Measurements from ENCODE around the gene AMT.

AMT gene, protein sequence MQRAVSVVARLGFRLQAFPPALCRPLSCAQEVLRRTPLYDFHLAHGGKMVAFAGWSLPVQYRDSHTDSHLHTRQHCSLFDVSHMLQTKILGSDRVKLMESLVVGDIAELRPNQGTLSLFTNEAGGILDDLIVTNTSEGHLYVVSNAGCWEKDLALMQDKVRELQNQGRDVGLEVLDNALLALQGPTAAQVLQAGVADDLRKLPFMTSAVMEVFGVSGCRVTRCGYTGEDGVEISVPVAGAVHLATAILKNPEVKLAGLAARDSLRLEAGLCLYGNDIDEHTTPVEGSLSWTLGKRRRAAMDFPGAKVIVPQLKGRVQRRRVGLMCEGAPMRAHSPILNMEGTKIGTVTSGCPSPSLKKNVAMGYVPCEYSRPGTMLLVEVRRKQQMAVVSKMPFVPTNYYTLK

DNA sequence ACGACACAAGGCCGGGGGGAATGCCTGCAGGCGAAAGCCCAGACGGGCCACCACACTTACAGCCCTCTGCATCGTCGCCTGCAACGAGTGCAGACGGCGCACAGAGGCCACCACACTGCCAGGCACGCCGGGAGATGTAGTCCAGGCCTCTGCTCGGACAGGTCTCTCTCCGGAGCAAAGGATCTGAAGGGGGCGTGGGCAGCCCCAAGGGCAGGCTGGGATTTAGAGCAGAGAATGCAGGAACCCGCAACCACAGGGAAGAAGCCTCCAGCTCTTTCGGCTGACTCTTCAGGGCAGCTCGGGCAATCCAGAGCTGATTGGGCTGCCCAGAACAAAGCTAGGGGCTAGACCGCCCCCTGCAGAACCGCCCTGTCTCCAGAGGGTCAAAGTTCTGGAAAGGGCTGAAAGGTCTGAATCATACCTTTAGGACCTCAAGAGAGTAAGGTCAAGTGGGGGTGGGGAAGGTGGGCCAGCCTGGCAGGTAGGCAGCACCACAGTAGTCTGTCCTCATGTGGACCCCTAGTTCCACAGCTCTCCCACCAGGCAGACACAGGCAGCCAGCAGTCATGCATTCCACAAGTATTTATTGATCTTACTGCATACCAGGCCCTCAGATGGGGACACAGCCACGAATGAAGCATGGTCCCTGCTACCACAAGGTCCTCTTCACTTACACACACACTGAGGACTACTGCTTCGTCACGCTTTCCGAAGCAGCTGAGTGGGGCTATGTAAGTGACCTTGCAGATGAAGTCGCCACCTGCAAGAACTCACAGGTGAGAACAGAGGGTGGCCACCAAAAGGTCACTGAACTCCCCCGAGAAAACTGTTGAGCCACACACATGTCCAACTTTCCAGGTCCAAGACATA lies at the start of gene AMT:
Gene AMT (minus strand): TSS at position 95 of the 870 bp plus-strand sequence. CDS start 23 bp downstream, at position 72.
- DNase-seq, result no peak

DNA sequence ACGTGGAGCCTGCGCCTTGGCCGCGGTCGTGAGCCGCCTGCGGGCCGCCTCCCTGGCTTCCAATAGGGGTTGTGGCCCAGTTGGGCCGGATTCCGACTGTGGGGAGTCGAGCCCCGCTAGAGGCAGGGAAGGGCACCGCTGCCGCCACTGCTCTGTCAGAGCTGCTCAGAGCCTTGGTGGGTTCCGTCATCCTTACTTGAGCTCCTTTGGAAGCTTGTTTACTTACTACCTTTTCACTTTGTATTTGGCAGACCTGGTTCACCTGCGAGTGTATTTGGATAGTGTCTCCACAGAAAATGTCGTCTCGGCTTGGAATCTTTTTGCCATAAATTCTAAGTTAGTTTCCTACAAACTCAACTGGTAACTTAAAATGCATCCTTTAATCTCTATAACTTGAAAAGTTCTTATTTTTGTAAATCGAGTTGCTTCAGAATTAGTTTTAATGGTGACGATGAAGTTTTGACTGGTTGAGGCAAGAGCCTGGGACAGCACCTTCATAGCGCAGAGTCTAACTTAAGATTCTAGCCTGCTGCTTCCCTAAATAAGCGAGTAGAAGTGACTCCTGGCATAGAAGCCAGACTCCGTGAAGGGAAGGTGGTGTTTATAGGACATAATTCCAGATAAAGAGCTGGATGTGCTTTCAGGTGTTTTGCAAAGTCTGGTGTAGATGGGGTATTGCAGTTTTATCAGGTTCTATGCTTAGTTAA lies 48.6 kb upstream of the AMT start:
- DNase-seq, result peak; percentile 31

DNA sequence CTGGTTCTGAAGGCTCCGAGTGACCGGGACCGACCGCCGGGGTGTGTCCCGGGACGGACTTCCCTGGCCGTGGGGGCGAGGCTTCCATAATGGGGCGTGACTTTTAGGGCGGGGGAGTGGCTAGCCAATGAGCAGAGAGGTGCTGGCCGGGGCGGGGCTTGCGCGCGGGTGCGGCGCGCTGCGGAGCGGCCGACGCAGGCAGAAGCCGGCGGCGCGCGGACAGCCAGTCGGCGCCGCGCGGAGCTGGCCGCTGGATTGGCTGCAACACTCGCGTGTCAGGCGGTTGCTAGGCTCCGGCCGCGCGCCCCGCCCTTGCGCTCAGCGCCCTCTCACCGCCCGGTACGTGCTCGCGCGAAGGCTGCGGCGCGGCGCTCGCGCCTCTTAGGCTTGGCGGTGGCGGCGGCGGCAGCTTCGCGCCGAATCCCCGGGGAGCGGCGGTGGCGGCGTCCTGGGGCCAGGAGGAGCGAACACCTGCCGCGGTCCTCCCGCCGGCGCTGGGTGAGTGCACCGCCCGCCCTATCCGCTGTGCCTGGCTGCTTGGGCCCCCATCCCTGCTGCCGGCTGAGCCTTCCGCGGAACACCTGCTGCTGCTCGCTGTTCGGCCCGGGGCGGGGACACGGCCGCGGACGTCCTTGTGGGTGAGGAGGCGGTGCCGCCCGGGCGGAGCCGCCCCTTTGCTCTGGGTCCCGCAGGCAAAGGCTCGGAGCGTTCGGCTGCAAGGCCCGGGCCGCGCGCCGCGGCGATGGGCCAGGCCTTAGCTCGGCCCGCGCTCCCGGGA lies 47.9 kb upstream of the AMT start, which contains the start of gene DAG1:
Gene DAG1 (plus strand): TSS at position 332 of the 778 bp plus-strand sequence. CDS start 40,268 bp downstream, outside the sequence.
- peak; percentile 90 for DNase-seq

DNA sequence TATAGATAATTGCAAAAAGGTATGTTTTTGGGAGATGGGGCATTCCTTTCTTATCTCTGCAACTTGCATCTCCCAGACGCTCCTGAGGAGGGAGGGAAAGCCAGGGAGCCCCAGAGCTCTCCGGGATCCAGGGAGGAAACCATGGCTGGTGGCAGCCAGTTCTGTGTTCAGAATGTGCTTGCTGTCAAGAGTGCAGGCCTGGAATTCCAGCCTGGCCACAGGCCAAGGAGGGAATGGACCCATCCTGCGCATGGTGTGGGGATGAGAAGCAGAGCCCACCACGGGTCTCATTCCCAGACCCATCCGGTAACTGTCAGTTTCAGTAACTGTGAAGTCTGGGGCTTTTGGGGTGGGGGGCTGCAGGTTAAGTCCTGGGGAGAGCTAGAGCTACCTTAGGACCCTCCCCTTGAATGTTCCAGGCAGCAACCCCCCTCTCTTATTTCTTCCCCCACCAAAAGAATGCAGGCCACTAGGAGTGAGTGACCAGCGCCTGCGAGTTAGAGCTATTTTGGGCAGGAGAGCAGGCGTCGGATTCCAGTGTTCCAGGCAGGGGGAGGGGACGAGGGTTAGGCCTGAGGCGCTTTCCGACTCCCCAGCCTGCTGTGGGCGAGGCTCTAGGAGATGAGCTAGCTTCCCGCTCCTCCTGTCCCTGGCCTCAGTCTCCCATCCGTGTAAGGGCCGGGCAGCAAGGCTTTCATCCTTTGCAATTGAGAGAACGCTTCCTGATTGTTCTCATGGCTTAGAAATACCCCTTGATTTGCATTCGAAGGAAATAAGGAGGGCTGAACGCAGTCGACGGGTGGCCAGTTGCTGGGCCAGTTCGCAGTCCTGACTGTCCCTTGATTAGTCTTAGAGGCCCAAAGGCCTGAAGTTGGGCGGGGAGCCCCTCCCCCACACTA lies 47.0 kb upstream of the AMT start:
- no peak for DNase-seq

DNA sequence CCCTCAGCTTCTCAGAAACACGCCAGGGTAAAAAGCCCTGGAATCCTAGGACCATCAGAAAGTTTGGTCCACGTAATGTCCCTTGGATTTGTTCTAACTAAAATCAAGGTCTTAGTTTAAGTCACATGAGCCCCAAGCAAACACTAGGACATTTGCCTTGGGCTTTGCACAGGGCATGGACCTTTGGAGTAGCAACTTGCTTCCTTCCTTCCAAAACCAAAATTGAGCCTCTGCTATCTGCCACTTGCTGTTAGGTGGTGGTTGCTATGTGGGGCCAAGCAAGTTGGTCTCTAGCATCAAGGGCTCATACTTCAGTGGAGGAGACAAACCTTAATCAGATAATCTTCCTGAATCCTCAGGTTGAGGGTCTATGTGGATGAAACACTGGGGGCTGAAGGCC lies 43.8 kb upstream of the AMT start:
- DNase-seq, result no peak

DNA sequence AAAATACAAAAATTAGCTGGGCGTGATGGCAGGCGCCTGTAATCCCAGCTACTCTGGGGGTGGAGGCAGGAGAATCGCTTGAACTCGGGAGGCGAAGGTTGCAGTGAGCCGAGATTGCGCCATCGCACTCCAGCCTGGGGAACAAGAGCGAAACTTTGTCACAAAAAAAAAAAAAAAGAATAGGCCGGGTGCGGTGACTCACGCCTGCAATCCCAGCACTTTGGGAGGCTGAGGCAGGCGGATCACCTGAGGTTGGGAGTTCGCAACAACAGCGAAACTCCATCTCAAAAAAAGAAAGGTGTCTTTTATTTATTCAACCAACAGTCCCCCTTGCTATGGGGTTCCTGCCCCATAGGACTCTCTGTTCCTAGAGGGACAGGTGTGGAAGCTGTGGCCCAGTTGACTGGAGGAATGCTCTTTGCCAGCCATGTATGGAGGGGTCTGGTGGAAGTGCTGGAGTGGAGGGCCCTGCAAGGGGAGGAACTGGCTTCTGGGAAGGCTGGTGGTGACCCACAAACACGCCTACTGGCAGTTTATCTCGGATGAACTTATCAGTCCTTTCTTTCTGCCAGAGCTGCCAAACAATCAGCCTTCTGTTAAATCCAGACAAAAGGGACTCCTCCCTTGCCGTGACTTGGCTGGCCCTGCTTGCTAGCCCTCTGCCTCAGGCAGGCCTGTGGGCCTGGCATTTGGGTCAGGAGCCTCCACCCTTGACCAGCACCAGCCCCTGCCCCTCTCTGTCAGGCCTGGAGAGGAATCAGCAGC lies 43.2 kb upstream of the AMT start:
- DNase-seq, result no peak

DNA sequence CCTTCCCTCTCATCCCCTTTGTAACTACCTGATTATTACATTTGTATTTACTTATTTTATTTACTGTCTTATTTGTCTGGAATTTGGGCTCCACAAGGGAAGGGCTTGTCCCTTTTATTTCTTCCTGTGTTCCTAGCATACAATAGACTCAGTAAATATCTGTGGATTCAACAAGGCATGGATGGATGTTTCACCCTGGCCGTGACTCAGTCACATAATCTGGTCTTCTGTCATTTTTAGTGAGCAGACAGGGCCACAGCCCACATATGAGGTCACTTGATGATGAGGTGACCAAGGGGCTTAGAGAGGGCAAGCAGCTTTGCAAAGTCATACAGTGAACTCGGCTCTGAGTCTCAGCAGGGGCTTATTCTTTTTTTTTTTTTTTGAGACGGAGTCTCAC lies 39.9 kb upstream of the AMT start:
- DNase-seq, result no peak

DNA sequence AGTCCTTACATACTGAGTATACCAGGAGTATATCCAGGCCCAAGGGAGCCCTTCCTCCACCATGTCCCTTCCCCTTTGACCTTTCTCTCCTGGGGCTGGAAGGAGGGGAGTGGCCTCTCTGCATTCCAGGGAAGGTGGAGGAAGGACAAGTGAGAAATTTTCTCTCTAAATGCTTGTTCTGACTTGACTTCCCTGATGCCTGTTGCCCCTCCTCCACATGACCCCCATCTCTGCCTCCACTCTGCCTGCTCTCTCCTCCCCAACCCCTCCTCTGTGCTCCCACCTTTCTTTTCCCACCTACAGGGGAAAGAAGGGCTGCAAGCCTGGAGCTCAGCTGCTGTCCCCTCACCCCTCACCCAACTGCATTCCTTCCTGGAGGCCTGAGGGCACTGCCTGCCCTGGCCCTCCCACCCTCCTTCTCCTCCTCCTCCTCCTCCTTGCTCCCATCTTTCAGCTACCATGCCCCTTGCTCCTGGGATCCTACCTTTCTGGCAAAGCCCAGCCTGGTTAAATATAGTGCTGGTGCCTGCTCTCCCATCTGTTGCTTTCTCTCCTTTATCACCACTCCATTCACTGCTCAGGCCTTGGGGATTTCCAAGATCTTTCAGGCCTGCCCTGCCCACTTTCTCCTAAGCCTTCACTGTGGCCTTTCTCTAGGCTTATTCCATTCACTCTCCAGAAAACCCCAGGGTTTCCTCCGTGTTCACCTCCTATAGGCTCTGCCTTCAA lies 39.3 kb upstream of the AMT start:
- no peak for DNase-seq

DNA sequence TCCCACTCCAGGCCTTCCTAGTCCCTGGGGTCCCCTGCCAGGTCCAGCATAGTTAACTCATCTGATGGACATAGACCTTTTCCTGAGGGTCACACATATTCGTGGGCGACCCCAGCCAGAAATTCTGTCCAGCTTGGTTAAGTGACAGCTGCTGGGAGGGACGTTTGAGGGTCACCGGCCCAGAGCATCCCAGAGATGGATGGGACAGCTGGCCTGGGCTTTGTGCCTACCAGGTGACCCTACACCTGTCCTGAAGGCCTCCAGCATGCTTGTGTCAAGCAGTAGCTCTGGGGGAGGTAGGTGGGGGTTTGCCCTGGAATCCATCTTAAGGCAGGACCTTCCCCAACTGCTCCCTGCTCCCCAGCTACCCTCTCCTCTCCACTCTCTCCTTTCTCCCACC lies 38.7 kb upstream of the AMT start:
- DNase-seq, result no peak

DNA sequence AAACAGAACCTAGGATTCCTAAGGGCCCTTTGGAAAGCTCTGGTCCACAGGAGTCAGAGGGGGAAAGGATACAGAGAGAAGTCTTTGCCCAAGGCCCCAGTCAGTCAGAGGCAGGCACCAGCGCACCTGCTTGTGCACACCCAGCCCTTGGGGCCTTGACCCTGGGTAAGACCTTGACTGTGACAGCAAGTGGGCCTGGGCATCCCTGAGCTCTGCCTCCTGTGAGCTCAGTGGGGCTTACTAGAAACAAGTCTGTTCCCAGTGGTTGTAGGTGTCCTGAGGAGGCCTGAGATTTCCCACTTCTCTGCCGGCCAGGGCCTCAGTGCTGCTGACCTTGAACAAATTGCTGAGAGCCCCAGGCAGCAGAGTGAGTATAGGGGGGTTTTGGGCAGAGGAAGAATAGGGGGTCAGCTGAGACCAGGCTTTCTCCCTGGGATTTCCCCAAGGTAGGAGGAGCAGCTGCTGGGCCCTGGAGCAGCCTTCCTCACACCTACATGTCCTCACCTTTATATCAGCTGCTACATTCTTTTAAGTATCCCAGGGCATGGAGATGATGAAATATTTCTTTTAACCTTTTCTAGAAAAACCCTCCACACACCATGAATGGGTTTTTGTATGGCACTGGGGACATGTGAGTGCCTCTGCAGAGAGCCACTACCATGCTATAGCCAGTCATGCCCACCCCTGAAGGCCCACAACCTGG lies 38.1 kb upstream of the AMT start:
- no peak for DNase-seq

DNA sequence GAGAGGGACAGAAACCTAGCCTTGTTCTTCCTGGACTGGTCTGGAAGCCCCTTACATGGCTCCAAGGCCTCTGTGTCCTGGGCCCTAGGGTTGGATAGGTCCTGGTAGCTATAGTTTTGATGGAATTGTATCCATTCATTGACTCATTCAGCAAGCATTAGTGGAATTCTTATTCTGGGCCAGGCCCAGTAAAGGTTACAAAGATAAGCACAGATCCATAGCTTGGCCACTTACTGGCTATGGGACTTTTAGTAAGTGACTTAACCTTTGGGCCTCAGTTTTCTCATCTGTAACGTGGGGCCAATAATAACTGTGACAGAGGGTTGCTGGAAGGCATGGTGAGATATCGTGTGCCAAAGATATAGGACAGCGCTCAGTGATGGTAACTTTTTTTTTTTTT lies 34.2 kb upstream of the AMT start:
- DNase-seq, result no peak

DNA sequence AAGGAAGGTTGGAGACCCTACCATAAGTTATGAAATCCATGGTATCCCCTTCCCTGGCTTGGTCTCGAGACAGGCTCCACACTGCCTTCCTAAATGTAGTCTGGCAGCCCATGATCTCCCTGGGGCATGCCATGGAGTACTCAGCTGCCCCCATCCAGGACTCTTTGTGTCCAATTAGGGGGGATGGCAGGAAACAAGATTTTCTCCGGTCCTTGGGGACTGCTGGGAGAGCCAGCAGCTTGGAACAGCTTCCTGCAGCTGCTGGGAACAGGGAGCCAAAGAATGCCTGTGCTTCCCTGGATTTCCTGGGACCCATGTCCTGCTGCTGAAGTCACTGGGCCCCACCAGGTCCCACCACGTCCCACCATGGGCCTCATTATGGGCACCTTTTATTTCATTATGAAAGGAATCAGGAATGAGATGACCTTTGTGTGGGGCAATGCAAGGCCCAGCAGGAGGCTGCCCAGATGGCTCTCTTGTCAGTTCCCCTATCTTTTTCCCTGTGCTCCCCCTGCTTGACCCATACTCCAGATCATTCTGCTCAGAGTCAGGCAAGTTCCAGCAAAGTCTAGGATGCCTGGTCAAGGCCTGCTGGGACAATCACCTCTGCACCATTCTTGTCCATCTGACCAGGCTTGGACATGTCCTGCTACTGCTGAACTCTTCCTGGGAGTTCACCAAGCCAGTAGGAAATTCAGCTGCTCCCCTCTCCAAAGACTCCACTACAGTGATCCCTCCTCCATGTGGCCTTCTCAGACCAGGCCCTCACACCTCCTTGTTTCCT lies 32.8 kb upstream of the AMT start:
- no peak for DNase-seq

DNA sequence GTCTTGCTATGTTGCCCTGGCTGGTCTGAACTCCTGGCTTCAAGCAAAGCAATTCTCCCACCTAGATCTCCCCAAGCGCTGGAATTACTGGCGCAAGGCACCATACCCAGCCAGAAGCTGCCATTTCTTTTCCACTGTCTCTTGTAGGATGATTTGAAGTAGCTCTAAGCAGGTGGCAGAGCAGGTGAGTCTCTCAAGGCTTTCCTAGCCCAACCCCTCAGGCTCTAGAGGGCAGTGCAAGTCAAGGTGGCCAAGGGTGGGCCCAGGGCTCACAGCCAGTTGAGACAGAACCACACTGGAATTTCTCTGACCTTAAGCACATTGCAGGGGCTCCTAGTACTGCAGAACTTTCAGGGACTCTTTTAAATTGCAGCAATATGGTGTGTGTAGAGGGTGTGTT lies 32.2 kb upstream of the AMT start:
- no peak for DNase-seq

DNA sequence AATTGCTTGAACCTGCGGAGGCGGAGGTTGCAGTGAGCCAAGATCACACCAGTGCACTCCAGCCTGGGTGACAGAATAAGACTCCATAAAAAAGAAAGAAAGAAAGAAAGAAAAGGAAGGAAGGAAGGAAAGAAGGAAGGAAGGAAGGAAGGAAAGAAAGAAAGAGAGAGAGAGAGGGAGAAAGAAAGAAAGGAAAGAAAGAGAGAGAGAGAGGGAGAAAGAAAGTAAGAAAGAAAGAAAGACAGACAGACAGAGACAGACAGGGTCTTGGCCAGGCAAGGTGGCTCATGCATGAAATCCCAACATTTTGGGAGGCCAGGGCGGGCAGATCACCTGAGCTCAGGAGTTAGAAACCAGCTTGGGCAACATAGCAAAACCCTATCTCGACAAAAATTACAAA lies 31.3 kb upstream of the AMT start:
- no peak for DNase-seq

DNA sequence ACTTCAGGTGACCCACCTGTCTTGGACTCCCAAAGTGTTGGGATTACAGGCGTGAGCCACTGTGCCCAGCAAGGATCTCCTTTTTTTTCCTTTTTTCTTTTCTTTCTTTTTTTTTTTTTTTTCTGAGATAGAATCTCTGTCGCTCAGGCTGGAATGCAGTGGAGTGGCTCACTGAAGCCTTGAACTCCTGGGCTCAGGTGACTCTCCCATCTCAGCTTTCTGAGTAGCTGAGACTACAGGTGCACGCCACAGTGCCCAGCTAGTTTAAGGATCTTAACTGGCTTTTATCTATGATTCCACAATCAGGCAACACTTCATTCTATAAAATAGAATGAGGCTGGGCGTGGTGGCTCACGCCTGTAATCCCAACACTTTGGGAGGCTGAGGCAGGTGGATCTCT lies 23.1 kb upstream of the AMT start:
- no peak for DNase-seq

DNA sequence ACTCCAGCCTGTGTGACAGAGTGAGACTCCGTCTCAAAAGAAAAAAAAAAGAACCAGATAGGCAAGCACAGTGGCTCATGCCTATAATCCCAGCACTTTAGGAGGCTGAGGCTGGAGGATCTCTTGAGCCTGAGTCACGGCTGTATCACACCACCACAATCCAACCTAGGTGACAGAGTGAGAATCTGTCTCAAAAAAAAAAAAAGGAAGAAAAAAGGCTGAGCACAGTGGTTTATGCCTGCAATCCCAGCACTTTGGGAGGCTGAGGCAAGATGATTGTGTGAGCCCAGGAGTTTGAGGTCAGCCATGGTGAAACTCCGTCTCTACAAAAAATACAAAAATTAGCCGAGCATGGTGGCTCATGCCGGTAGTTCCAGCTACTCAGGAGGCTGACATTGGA lies 12.5 kb upstream of the AMT start:
- no peak for DNase-seq

DNA sequence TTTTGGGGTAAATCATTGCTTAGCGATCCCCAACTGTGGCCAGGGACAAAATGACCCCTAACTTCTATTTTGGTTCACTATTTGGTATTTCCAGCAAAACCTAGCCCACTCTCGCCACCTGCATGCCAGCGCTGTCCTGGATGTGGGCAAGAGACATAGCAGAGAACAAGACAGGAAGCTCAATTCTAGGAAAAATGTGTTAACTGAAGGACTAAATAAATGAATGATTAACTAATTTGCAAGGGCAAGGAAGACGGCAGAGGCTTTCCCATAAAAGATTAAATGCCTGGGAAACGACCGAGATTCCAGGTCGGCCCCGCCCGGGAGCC lies 6.4 kb upstream of the AMT start:
- DNase-seq, result no peak

DNA sequence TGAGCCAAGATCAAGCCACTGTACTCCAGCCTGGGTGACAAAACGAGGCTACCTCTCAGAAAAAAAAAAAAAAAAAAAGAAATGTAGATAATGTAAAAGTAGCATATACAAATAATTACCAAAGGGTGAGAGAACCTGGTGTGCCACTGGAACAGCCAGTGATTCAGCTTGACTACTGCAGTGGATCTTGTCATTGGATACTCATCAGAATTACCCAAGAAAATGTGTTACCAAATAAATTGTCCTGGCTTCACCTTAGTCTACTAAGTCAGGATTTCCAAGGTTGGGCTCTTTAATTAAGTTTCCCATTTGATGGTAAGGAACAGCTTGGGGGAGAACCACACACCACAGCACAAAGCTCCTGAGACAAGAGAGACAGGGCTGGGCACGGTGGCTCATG lies 5.3 kb upstream of the AMT start:
- DNase-seq, result no peak

DNA sequence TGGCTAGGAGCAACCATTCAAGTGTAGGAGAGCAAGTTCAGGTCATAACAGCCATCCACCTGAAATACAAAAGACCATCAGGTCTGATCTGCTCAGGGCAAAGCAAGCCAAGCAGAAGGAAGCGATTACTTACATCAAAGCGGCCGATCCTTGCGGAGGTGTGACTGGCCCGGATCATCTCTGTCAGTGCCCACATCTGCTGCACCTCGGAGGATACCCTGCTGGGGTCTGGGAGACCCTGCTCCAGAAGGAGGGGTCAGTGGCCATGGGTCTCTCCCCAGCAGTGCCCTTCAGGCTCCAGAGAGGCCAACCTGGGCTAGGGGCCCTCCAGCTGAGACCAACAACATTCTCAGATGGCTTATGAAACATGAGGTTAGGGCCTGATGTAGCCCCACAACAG lies 2.5 kb upstream of the AMT start:
- DNase-seq, result no peak
